ENCODE results near the gene POLR3E. TPM values are rescaled to one million over a fixed set of nuclear protein-coding genes. Genes with fewer than 3 reads are reported as not detected.
"Not testable (repeated sequence)": the region's sequence is repeated elsewhere in the genome, so short reads cannot be mapped to it uniquely, and the experiment has no call there.

POLR3E gene
- total RNA-seq, 6 experiments from 2014 or later, result 31.6 to 36.3 (median 32.6) TPM

- Mint-ChIP-seq H3K4me1 (ENCODE audit: low read depth) (peaks cover 28% of the 10 kb centered on the region), H3K9me3 (no peaks in the 10 kb centered on the region), H3K4me3 (peak overlapping the region; percentile 93), H3K27me3 (ENCODE audit: insufficient read depth) (peaks cover 10% of the 10 kb centered on the region), H3K36me3 (ENCODE audit: low read depth) (peaks cover 7% of the 10 kb centered on the region), H3K27ac (peak overlapping the region; percentile 97)
- no peak for TF ChIP-seq CTCF (IDR thresholded peaks at IDR 0.05)
- DNase-seq, result peak; percentile 99
These were observed 893 bp downstream of the POLR3E start for GRCh38 chr16:22297871-22298733.

- H3K27ac Mint-ChIP-seq, result peak overlapping the region; percentile 97
- H3K9me3 Mint-ChIP-seq, result no peaks in the 10 kb centered on the region
- TF ChIP-seq CTCF (IDR thresholded peaks at IDR 0.05), result no peak
- no peak for DNase-seq
- peaks cover 11% of the 10 kb centered on the region for H3K36me3 Mint-ChIP-seq (ENCODE audit: low read depth)
- H3K4me1 Mint-ChIP-seq (ENCODE audit: low read depth), result peaks cover 28% of the 10 kb centered on the region
- peak overlapping the region; percentile 93 for H3K4me3 Mint-ChIP-seq
- peaks cover 10% of the 10 kb centered on the region for H3K27me3 Mint-ChIP-seq (ENCODE audit: insufficient read depth)
These were observed 1.8 kb downstream of the POLR3E start for GRCh38 chr16:22299036-22299435.

- no peaks in the 10 kb centered on the region for H3K9me3 Mint-ChIP-seq
- peaks cover 14% of the 10 kb centered on the region for H3K36me3 Mint-ChIP-seq (ENCODE audit: low read depth)
- peak; percentile 82 for TF ChIP-seq CTCF (IDR thresholded peaks at IDR 0.05)
- H3K4me1 Mint-ChIP-seq (ENCODE audit: low read depth), result peaks cover 28% of the 10 kb centered on the region
- DNase-seq, result peak; percentile 58
- H3K27ac Mint-ChIP-seq, result peak overlapping the region; percentile 50; the same call in 1 of the 2 replicates
- no peak overlapping the region for H3K4me3 Mint-ChIP-seq
- H3K27me3 Mint-ChIP-seq (ENCODE audit: insufficient read depth), result peaks cover 10% of the 10 kb centered on the region
These were observed 3.3 kb downstream of the POLR3E start for GRCh38 chr16:22300427-22301071.

- H3K27me3 Mint-ChIP-seq (ENCODE audit: insufficient read depth), result peaks cover 10% of the 10 kb centered on the region
- H3K36me3 Mint-ChIP-seq (ENCODE audit: low read depth), result peaks cover 14% of the 10 kb centered on the region
- not testable (repeated sequence) for H3K27ac Mint-ChIP-seq, DNase-seq, H3K4me3 Mint-ChIP-seq, H3K9me3 Mint-ChIP-seq
- peaks cover 22% of the 10 kb centered on the region for H3K4me1 Mint-ChIP-seq (ENCODE audit: low read depth)
These were observed 4.2 kb downstream of the POLR3E start for GRCh38 chr16:22301423-22301822.

- H3K27ac Mint-ChIP-seq, result no peak overlapping the region
These were observed 5.7 kb downstream of the POLR3E start for GRCh38 chr16:22302776-22303363.

More at GRCh38 chr16:22302776-22303363, 5.7 kb downstream of the POLR3E start:
- peaks cover 7% of the 10 kb centered on the region for H3K27me3 Mint-ChIP-seq (ENCODE audit: insufficient read depth)
- peaks cover 21% of the 10 kb centered on the region for H3K4me1 Mint-ChIP-seq (ENCODE audit: low read depth)
- H3K4me3 Mint-ChIP-seq, result no peak overlapping the region
- H3K9me3 Mint-ChIP-seq, result no peaks in the 10 kb centered on the region
- TF ChIP-seq CTCF (IDR thresholded peaks at IDR 0.05), result no peak
- H3K36me3 Mint-ChIP-seq (ENCODE audit: low read depth), result peaks cover 17% of the 10 kb centered on the region
- DNase-seq, result no peak

Measured in HFFc6 (cell line).